K562 (cell line): ENCODE results near the gene GTF3C6. TPM values are rescaled to one million over a fixed set of nuclear protein-coding genes. Genes with fewer than 3 reads are reported as not detected.

Experiments
- ATAC-seq: fragments of 200-7000 bp; cut with Tn5 transposase; 3 replicates; pipeline ENCODE4 v1.9.1; 2020; ENCODE audit warnings: moderate library complexity
- BruUV-seq: library from RNA; stranded (reverse); fragments of 400-500 nt; replicated peaks from 2 replicates; lab custom pipeline; 2021; lab: Mats Ljungman, UMichigan
- CTCF ChIA-PET: fragments of 300-600 bp; formaldehyde crosslinking; extraction: SDS; loops from one replicate; lab custom pipeline; 2021; ENCODE audit warnings: low intra/inter-chr PET ratio; lab: Yijun Ruan, JAX
- POLR2A ChIA-PET: fragments of 300-600, 350-650 bp; sonication (Branson Sonifier 250); formaldehyde crosslinking; extraction: SDS; loops from one replicate; lab custom pipeline; 2021; ENCODE audit warnings: antibody characterized with exemption, inconsistent platforms; lab: Yijun Ruan, JAX
- DNase-seq, 4 experiments: peaks; one replicate each; pipeline versions ENCODE4 v3.0.0 to v3.0.0-alpha.2; 2011 to 2018; ENCODE audit warnings: low spot score in 3 of 4, mixed read lengths in 3 of 4; ENCODE audit errors: extremely low read depth in 1 of 4
- FAIRE-seq: peaks from 2 replicates; lab custom pipeline; 2011; peaks lifted over from hg19 to GRCh38; lab: Jason Lieb, UNC
- H2AFZ ChIP-seq: 2 replicates; pipeline ENCODE4 v1.6.0; 2011; ENCODE audit warnings: low read depth, low read length, control low read depth, inconsistent platforms
- H3K27ac ChIP-seq: fragments of 200-600 bp; 3 replicates; pipeline ENCODE4 v1.8.0; 2011; ENCODE audit warnings: low read depth, mild to moderate bottlenecking, control low read depth, inconsistent platforms, low read length, moderate library complexity, mixed read lengths; ENCODE audit errors: extremely low read depth
- H3K27me3 ChIP-seq, 2 experiments: fragments of 300-600 bp in 1 of 2; 2 replicates in 1 of 2; 3 replicates in 1 of 2; pipeline versions ENCODE4 v1.6.0 to v1.8.0; 2011; ENCODE audit warnings: inconsistent platforms in 2 of 2, low read length in 2 of 2, mild to moderate bottlenecking in 1 of 2, mixed read lengths in 1 of 2, moderate library complexity in 1 of 2; ENCODE audit not compliant: control insufficient read depth in 2 of 2, insufficient read depth in 2 of 2
- H3K36me3 ChIP-seq: fragments of 300-600 bp; 3 replicates; pipeline ENCODE4 v1.8.0; 2011; ENCODE audit warnings: mild to moderate bottlenecking, low read length, inconsistent platforms; ENCODE audit not compliant: control insufficient read depth, insufficient read depth
- H3K4me1 ChIP-seq, 2 experiments: fragments of 200-600 bp in 1 of 2; replicated peaks in 1 of 2; 2 replicates in 1 of 2; 3 replicates in 1 of 2; pipeline versions ENCODE4 v1.5.1 to v1.8.0; 2011; ENCODE audit warnings: inconsistent platforms in 2 of 2, low read length in 2 of 2, mild to moderate bottlenecking in 1 of 2, mixed read lengths in 1 of 2, moderate library complexity in 1 of 2; ENCODE audit not compliant: control insufficient read depth in 2 of 2, insufficient read depth in 2 of 2
- H3K4me2 ChIP-seq: 2 replicates; pipeline ENCODE4 v1.6.1; 2011; ENCODE audit warnings: low read length, control low read depth, inconsistent platforms, mixed read lengths; ENCODE audit not compliant: insufficient read depth
- H3K4me3 ChIP-seq: fragments of 200-600 bp; sonication (generic), shearing (Covaris generic); 2 replicates; pipeline ENCODE4 v1.5.1; 2016; ENCODE audit warnings: control low read depth, inconsistent platforms
- H3K79me2 ChIP-seq: fragments of 200-600 bp; 3 replicates; pipeline ENCODE4 v1.8.0; 2011; ENCODE audit warnings: low read length, inconsistent platforms; ENCODE audit not compliant: control insufficient read depth, insufficient read depth
- H3K9ac ChIP-seq, 2 experiments: 2 replicates each; pipeline versions ENCODE4 v1.6.0 to v1.6.1; 2011; ENCODE audit warnings: low read depth in 2 of 2, low read length in 2 of 2, control low read depth in 1 of 2, inconsistent platforms in 1 of 2, mild to moderate bottlenecking in 1 of 2, mixed read lengths in 1 of 2; ENCODE audit not compliant: insufficient read depth in 1 of 2
- H3K9me1 ChIP-seq: one replicate; pipeline ENCODE4 v1.6.0; 2011; ENCODE audit warnings: inconsistent platforms, mild to moderate bottlenecking, low read length, moderate library complexity; ENCODE audit not compliant: control insufficient read depth, insufficient read depth
- H3K9me3 ChIP-seq: replicated peaks from 2 replicates; pipeline ENCODE4 v1.5.1; 2011; ENCODE audit warnings: low read depth, low read length, inconsistent platforms; ENCODE audit not compliant: control insufficient read depth, insufficient read depth
- H4K20me1 ChIP-seq: replicated peaks from 2 replicates; pipeline ENCODE4 v1.6.1; 2011; ENCODE audit warnings: low read length, inconsistent platforms, mixed read lengths; ENCODE audit not compliant: control insufficient read depth, insufficient read depth
- ELK1 ChIP-seq: sonication (generic); formaldehyde crosslinking; IDR thresholded peaks from 2 replicates; pipeline ENCODE4 v1.8.1; 2022; ENCODE audit warnings: missing genetic modification reagents
- FUS ChIP-seq: fragments of 200-400 bp; formaldehyde crosslinking; optimal IDR thresholded peaks from 2 replicates; pipeline ENCODE3; 2017; ENCODE audit warnings: low read depth, low read length
- HMGN3 ChIP-seq: IDR thresholded peaks from 2 replicates; pipeline ENCODE4 v1.6.1; 2011; ENCODE audit warnings: borderline replicate concordance, low read depth, mild to moderate bottlenecking, mixed read lengths, low read length; ENCODE audit not compliant: insufficient read length; ENCODE audit errors: extremely low read depth
- HOXB6 ChIP-seq: fragments of 250-450 bp; sonication (Bioruptor Pico); IDR thresholded peaks from 2 replicates; pipeline ENCODE4 v1.5.1; 2022; ENCODE audit warnings: mild to moderate bottlenecking, borderline replicate concordance
- JUN ChIP-seq, 2 experiments: sonication (generic) in 1 of 2; formaldehyde crosslinking in 1 of 2; IDR thresholded peaks; 2 replicates each; pipeline versions ENCODE4 v1.6.1 to v1.8.0; 2012 to 2022; ENCODE audit warnings: borderline replicate concordance in 2 of 2, mild to moderate bottlenecking in 2 of 2, improper control_type of control experiment in 1 of 2, low read depth in 1 of 2, low read length in 1 of 2, missing genetic modification reagents in 1 of 2
- LEF1 ChIP-seq: fragments of 450-650 bp; IDR thresholded peaks from 2 replicates; pipeline ENCODE4 v1.6.1; 2016; ENCODE audit warnings: mild to moderate bottlenecking
- PATZ1 ChIP-seq: fragments of 250-450 bp; sonication (Bioruptor Pico); IDR thresholded peaks from 2 replicates; pipeline ENCODE4 v1.5.0; 2020; ENCODE audit warnings: mild to moderate bottlenecking, borderline replicate concordance
- POLR3A ChIP-seq: IDR thresholded peaks from 2 replicates; pipeline ENCODE4 v1.6.1; 2011; ENCODE audit warnings: borderline replicate concordance, mild to moderate bottlenecking, moderate library complexity; ENCODE audit not compliant: insufficient read length, insufficient read depth; ENCODE audit errors: extremely low read depth
- SIN3B ChIP-seq: fragments of 450-650 bp; IDR thresholded peaks from 2 replicates; pipeline ENCODE4 v1.6.1; 2017; ENCODE audit warnings: low read depth, mild to moderate bottlenecking, moderate library complexity
- SRSF9 ChIP-seq: fragments of 200-400 bp; formaldehyde crosslinking; IDR thresholded peaks from 2 replicates; pipeline ENCODE4 v1.6.1; 2017; ENCODE audit warnings: low read depth, low read length, borderline replicate concordance
- TBL1XR1 ChIP-seq, 2 experiments: IDR thresholded peaks; 2 replicates each; pipeline ENCODE4 v1.6.1; 2012; ENCODE audit warnings: improper control_type of control experiment in 2 of 2, low read length in 2 of 2, mild to moderate bottlenecking in 1 of 2
- TCFL5 ChIP-seq: fragments of 250-450 bp; sonication (Bioruptor Pico); conservative IDR thresholded peaks from 2 replicates; pipeline ENCODE4 v1.6.1; 2021; ENCODE audit warnings: mild to moderate bottlenecking, moderate library complexity, matching md5 sums
- ZBTB17 ChIP-seq: fragments of 450-650 bp; formaldehyde crosslinking; IDR thresholded peaks from 2 replicates; pipeline ENCODE4 v1.4.0; 2020; ENCODE audit warnings: mild to moderate bottlenecking
- ZFP30 ChIP-seq: fragments of 250-450 bp; sonication (Bioruptor Pico); IDR thresholded peaks from 2 replicates; pipeline ENCODE4 v1.8.0; 2022; ENCODE audit warnings: moderate library complexity, mild to moderate bottlenecking, inconsistent platforms, borderline replicate concordance
- ZNF217 ChIP-seq: sonication (generic); formaldehyde crosslinking; IDR thresholded peaks from 2 replicates; pipeline ENCODE4 v1.8.0; 2022; ENCODE audit warnings: mild to moderate bottlenecking, missing genetic modification reagents
- ZNF551 ChIP-seq: fragments of 250-450 bp; sonication (Bioruptor Pico); IDR thresholded peaks from 2 replicates; pipeline ENCODE4 v1.5.0; 2021; ENCODE audit warnings: mild to moderate bottlenecking, moderate library complexity
- ZNF695 ChIP-seq: fragments of 450-650 bp; formaldehyde crosslinking; IDR thresholded peaks from 2 replicates; pipeline ENCODE4 v1.4.0; 2020; ENCODE audit warnings: mild to moderate bottlenecking, moderate library complexity
- WGBS: fragments of 100-300 bp; shearing (Covaris generic); methylation state at CpG from one replicate; pipeline ENCODE4 v1.1.6; 2016; ENCODE audit warnings: low coverage, mixed read lengths; ENCODE audit not compliant: insufficient coverage; ENCODE audit errors: missing lambda C conversion rate; 5-methylcytosine and 5-hydroxymethylcytosine counted together
- in situ Hi-C: fragments of 300-500 bp; cut with MboI; formaldehyde crosslinking; loops from 4 replicates; pipeline ENCODE4 v1.15.0; 2018; ENCODE audit warnings: inconsistent platforms, mixed read lengths
- intact Hi-C: fragments of 100-400 bp; cut with micrococcal nuclease; formaldehyde crosslinking; loops from 2 replicates; pipeline ENCODE4 v1.14.2; 2022
- polyA plus RNA-seq, 8 experiments: library from polyadenylated mRNA; depleted of rRNA in 4 of 8; stranded (reverse) in 5 of 8; unstranded in 3 of 8; fragments of >200 nt; fragmentation: Nextera tagmentation in 2 of 8; fragmentation: Illumina TruSeq in 1 of 8; extraction: Ambion mirVana in 2 of 8; extraction: Trizol in 1 of 8; gene quantifications; 2 replicates each; pipeline versions ENCODE4 v1.2.1 to v1.2.3, GENCODE V29; 2011 to 2014; ENCODE audit warnings: inconsistent platforms in 1 of 8, missing spikeins in 1 of 8
- total RNA-seq, 7 experiments: library from RNA; depleted of rRNA in 6 of 7; stranded (reverse); fragments of >200 nt in 6 of 7; fragmentation: Illumina TruSeq in 2 of 7; extraction: Trizol in 2 of 7; gene quantifications; 2 replicates each; pipeline versions ENCODE4 v1.2.1 to v1.2.3, GENCODE V29; 2011 to 2021; ENCODE audit warnings: low replicate concordance in 1 of 7

The GTF3C6 gene
- total and polyA plus RNA-seq, 9 of the 15 experiments (the other 6 are each of a cell fraction or from before 2014, with no cell fraction given), result 37.6 to 140 (median 111) TPM

- Histone ChIP-seq H3K27ac (peak overlapping the region; percentile 80; the same call in 2 of the 3 replicates), H2AFZ (peak overlapping the region; percentile 74), H3K4me2 (peak overlapping the region; percentile 90), H4K20me1 (no peaks in the 10 kb centered on the region), H3K79me2 (peaks cover 61% of the 10 kb centered on the region), H3K9ac (peak overlapping the region; percentile 88 to 95), H3K9me1 (no peaks in the 10 kb centered on the region), H3K4me1 (peaks cover 8 to 12% of the 10 kb centered on the region in 2 experiments; a peak in 4 of 5 replicates), H3K4me3 (peak overlapping the region; percentile 59), H3K9me3 (peaks cover 4% of the 10 kb centered on the region; the same call in 1 of the 2 replicates), H3K27me3 (no peaks in the 10 kb centered on the region), H3K36me3 (peaks cover 34% of the 10 kb centered on the region)
- CTCF ChIA-PET, result no interaction called here
- in situ Hi-C loops, result no loop called here
- POLR2A ChIA-PET, result interaction anchor here (0.6 to 2.3 kb wide), 15 partner anchors 9 to 454 kb away, joined by 3 to 24 read pairs (median 4); partner anchors contain the start of genes AMD1 and GTF3C6
- peak; percentile 5; the same call in 2 of the 3 replicates for ATAC-seq
- BruUV-seq, result TSS peak; percentile 80
- DNase-seq, result no peak
- intact Hi-C loops, result no loop called here
- FAIRE-seq, result no peak
- WGBS, result 3% methylated on average over 9 of the region's 9 CpGs
- TF ChIP-seq TBL1XR1 (IDR thresholded peaks at IDR 0.05; ENCODE audit: low read length in 2 of 2) (no peak), PATZ1 (no peak), HOXB6 (no peak), POLR3A (no peak), TCFL5 (CRISPR knock-in tag) (no peak), HMGN3 (no peak), ZNF217 (CRISPR knock-in tag) (no peak), SRSF9 (no peak), ELK1 (CRISPR knock-in tag) (no peak), ZNF551 (CRISPR knock-in tag) (no peak), ZBTB17 (no peak), FUS (no peak), SIN3B (no peak), LEF1 (no peak), JUN (IDR thresholded peaks at IDR 0.05; ENCODE audit: borderline replicate concordance, low read depth, low read length) (no peak), JUN (CRISPR knock-in tag; IDR thresholded peaks at IDR 0.05; ENCODE audit: borderline replicate concordance) (no peak), ZNF695 (CRISPR knock-in tag) (no peak), ZFP30 (CRISPR knock-in tag) (no peak)
Observed at GRCh38 chr6:110981202-110981600, 22.7 kb downstream of the GTF3C6 start.
